Measurements from ENCODE around the gene CECR2. TPM values are rescaled to one million over a fixed set of nuclear protein-coding genes. Genes with fewer than 3 reads are reported as not detected.
A peak's percentile ranks its signal among the peaks of the same experiment; 100 is the strongest.
"Not testable (repeated sequence)": the region's sequence is repeated elsewhere in the genome, so short reads cannot be mapped to it uniquely, and the experiment has no call there.

Gene CECR2
- total and polyA plus RNA-seq, 8 donors, result 8.0 to 22.0 (median 17.1) TPM

DNA sequence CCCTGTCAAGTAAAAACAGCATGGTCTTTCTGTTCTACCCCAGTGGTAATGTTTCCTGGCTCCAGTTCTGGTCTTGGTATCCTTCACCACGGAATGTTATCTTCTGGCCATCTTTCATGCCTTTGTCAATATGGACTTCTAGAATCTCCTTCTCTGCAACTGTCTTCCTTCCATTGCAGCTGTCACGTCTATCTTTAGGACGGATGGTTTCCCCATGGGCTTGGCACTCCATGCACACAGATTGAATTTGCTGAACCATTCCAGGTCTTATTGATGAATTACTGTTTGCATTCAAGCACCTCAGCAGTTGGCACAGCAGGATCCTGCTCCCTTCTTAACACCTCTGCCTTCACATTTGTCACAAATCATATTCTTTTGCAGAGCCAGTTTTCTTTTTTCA, 149.1 kb downstream of the CECR2 start:
- ATAC-seq (no peak), DNase-seq (no peak)
- Histone ChIP-seq H3K27me3 (no peaks in the 10 kb centered on the region), H3K9me3 (no peaks in the 10 kb centered on the region), H3K36me3 (no peaks in the 10 kb centered on the region), H3K4me3 (no peak overlapping the region), H3K27ac (no peak overlapping the region), H3K4me1 (no peaks in the 10 kb centered on the region)
- TF ChIP-seq, protein P1, sequence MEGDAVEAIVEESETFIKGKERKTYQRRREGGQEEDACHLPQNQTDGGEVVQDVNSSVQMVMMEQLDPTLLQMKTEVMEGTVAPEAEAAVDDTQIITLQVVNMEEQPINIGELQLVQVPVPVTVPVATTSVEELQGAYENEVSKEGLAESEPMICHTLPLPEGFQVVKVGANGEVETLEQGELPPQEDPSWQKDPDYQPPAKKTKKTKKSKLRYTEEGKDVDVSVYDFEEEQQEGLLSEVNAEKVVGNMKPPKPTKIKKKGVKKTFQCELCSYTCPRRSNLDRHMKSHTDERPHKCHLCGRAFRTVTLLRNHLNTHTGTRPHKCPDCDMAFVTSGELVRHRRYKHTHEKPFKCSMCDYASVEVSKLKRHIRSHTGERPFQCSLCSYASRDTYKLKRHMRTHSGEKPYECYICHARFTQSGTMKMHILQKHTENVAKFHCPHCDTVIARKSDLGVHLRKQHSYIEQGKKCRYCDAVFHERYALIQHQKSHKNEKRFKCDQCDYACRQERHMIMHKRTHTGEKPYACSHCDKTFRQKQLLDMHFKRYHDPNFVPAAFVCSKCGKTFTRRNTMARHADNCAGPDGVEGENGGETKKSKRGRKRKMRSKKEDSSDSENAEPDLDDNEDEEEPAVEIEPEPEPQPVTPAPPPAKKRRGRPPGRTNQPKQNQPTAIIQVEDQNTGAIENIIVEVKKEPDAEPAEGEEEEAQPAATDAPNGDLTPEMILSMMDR (IDR thresholded peaks at IDR 0.05), result no peak
- intact Hi-C loops (cut with DNase I), result no loop called here

DNA sequence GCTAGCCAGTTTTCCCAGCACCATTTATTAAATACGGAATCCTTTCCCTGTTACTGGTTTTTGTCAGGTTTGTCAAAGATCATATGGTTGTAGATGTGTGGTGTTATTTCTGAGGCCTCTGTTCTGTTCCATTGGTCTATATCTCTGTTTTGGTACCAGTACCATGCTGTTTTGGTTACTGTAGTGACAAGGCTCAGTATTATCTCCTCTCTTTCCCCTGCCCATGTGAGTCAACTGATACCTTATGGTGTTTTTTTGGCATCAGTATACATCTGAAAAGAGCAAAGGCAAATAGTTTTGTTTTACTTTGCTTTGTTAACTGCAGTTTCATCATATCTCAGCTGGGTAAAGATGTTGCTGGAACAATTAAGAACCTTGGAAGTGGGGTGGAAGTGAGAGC, 152.7 kb downstream of the CECR2 start:
- H3K27me3 ChIP-seq; H3K36me3 ChIP-seq; H3K4me1 ChIP-seq; ATAC-seq; H3K9me3 ChIP-seq; H3K4me3 ChIP-seq; H3K27ac ChIP-seq; DNase-seq; intact Hi-C loops (cut with DNase I): not testable (repeated sequence)

DNA sequence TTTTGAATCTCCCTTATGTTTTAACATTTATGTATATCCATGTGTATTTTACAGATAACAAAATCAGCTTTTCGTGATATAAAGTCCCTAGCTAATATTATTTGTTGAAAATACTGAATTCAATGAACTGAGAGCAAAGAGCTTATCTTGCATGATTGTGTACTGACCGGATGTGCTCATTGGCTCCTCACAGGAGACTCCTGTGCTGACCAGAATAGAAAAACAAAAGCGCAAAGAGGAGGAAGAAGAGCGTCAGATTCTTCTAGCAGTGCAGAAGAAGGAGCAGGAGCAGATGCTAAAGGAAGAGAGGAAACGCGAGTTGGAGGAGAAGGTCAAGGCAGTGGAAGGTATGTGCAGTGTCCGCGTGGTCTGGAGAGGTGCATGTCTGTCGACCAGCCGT, 154.7 kb downstream of the CECR2 start:
- DNase-seq (peak in 1 of 4 donors; percentile 6), ATAC-seq (no peak)
- Histone ChIP-seq H3K4me1 (no peaks in the 10 kb centered on the region), H3K9me3 (no peaks in the 10 kb centered on the region), H3K27ac (no peak overlapping the region), H3K27me3 (no peaks in the 10 kb centered on the region), H3K4me3 (no peak overlapping the region), H3K36me3 (no peaks in the 10 kb centered on the region)
- intact Hi-C loops (cut with DNase I), result no loop called here
- TF ChIP-seq, protein P1 (IDR thresholded peaks at IDR 0.05), result no peak

DNA sequence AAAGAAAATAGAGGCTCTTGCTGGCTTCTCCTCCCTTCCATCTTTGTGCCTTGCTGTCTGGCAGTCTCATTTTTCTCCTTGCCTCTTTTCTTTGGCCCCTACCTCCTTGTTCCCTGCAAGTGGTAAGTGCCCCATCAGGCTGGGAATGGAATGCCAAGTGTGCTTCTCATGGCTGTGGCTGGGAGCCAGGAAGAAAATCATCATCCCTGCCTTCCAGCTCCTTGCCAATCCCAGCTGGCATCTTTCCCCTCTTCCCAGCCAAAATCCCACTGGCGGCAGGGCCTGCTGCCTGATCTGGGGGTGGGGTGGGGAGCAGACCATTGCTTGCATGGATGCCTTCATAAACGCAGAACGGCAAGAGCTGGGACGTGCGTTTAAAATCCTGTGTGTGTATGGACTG, 167.0 kb downstream of the CECR2 start:
- Histone ChIP-seq H3K27ac (no peak overlapping the region), H3K4me1 (peaks cover 0 to 3% of the 10 kb centered on the region in 2 donors), H3K4me3 (no peak overlapping the region), H3K36me3 (peaks cover 0 to 4% of the 10 kb centered on the region in 2 donors), H3K9me3 (no peaks in the 10 kb centered on the region), H3K27me3 (no peaks in the 10 kb centered on the region)
- intact Hi-C loops (cut with DNase I), result no loop called here
- DNase-seq (peak in 2 of 4 donors; percentile 11 to 50), ATAC-seq (peak; percentile 79)
- TF ChIP-seq, protein P1 (IDR thresholded peaks at IDR 0.05), result no peak

DNA sequence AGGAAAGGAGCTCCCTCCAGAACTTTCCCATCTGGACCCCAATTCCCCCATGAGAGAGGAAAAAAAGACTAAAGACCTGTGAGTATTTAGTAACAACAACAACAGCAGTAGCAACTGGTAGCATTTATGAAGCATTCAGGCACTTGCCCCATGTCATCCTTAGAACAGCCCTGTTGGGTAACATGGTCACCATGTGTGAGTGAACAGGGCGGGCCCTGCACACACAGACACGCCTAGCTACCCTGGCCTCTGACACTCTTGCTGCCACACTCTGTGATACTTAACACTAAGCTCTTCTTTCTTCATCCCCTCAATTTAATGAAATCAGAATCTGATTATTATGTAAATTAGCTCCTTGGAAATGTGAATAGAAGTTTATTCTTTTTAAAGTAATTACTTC, 167.9 kb downstream of the CECR2 start:
- Histone ChIP-seq H3K4me1 (peaks cover 0 to 3% of the 10 kb centered on the region in 2 donors), H3K4me3 (no peak overlapping the region), H3K27ac (no peak overlapping the region), H3K36me3 (peaks cover 0 to 6% of the 10 kb centered on the region in 2 donors), H3K9me3 (no peaks in the 10 kb centered on the region), H3K27me3 (no peaks in the 10 kb centered on the region)
- ATAC-seq (peak; percentile 57), DNase-seq (no peak)
- TF ChIP-seq, protein P1 (IDR thresholded peaks at IDR 0.05), result no peak
- intact Hi-C loops (cut with DNase I), result no loop called here

DNA sequence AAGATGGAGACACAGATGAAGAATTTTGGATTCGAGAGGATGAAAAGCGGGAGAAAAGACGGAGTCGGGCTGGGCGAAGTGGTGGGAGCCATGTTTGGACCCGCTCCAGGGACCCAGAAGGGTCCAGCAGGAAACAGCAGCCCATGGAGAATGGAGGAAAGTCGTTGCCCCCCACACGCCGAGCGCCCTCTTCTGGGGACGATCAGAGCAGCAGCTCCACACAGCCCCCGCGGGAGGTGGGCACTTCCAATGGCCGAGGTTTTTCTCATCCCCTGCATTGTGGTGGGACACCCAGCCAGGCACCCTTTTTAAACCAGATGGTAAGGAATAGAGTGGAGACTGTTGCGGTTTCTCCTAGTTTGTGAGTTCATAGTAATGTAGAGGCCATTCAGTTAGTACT, 171.2 kb downstream of the CECR2 start:
- no peak overlapping the region for H3K27ac ChIP-seq
- intact Hi-C loops (cut with DNase I), result no loop called here
- peaks cover 0 to 3% of the 10 kb centered on the region in 2 donors for H3K4me1 ChIP-seq
- ATAC-seq, result no peak
- H3K4me3 ChIP-seq, result no peak overlapping the region
- no peaks in the 10 kb centered on the region for H3K27me3 ChIP-seq
- peaks cover 0 to 22% of the 10 kb centered on the region in 2 donors for H3K36me3 ChIP-seq
- no peaks in the 10 kb centered on the region for H3K9me3 ChIP-seq
- DNase-seq, result no peak
- TF ChIP-seq, protein P1 (IDR thresholded peaks at IDR 0.05), result no peak

Data from left lung (tissue), 10 donors.